ENCODE measurements around the gene RHEB.

DNA sequence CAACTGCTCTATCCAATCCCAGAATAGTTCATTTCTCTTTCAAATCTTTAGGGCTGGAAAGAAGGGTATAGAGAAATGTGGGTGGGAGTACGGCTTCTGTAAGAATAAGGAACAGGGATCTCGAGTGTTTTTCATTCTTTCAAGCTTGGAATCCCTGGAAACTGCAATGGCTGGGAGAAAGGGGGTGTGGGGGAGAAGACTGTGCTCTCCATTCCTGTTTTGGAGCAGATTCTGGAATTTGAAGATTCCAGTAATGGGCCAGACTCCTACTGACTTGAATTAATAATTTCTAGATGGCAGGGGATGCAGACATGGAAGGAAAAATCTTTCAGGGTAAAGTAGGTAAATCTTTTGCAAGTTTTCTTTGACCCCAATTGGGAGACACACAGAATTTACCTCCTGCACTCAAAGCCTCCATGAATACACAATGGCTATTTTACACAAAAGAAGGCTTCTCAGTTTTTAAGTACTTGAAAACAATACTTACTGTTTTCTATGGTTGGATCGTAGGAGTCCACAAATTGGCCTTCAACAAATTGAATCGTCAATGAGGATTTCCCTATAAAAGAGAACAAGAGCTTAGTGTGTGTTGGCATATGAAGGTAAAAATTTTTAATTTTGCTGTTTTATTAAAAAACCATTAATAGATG is 29.1 kb downstream of the RHEB start:
- TF ChIP-seq, protein P1, sequence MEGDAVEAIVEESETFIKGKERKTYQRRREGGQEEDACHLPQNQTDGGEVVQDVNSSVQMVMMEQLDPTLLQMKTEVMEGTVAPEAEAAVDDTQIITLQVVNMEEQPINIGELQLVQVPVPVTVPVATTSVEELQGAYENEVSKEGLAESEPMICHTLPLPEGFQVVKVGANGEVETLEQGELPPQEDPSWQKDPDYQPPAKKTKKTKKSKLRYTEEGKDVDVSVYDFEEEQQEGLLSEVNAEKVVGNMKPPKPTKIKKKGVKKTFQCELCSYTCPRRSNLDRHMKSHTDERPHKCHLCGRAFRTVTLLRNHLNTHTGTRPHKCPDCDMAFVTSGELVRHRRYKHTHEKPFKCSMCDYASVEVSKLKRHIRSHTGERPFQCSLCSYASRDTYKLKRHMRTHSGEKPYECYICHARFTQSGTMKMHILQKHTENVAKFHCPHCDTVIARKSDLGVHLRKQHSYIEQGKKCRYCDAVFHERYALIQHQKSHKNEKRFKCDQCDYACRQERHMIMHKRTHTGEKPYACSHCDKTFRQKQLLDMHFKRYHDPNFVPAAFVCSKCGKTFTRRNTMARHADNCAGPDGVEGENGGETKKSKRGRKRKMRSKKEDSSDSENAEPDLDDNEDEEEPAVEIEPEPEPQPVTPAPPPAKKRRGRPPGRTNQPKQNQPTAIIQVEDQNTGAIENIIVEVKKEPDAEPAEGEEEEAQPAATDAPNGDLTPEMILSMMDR (IDR thresholded peaks at IDR 0.05; ENCODE audit: poor library complexity) = no peak
- no peak for TF ChIP-seq EZH2 (IDR thresholded peaks at IDR 0.05; ENCODE audit: borderline replicate concordance)

All from hepatocyte (in vitro differentiated cells).